ENCODE measurements around the gene RBM47.

- TF ChIP-seq CTCF (conservative IDR thresholded peaks at IDR 0.05; ENCODE audit: low read depth, low read length) (no peak), EZH2 (IDR thresholded peaks at IDR 0.05; ENCODE audit: borderline replicate concordance, low read depth, low read length, poor library complexity, severe bottlenecking) (no peak)
These were observed 217.3 kb downstream of the RBM47 start for GRCh38 chr4:40412388-40412787.
